HG03280 (cell line): ENCODE measurements around the gene S100A7.
"Not testable (repeated sequence)": the region's sequence is repeated elsewhere in the genome, so short reads cannot be mapped to it uniquely, and the experiment has no call there.

Experiments
- ATAC-seq: cut with Tn5 transposase; IDR thresholded peaks from one replicate; pipeline ENCODE4 v1.9.1; 2021; ENCODE audit warnings: mild to moderate bottlenecking, moderate library complexity; ENCODE audit not compliant: unreplicated experiment

S100A7 gene

DNA sequence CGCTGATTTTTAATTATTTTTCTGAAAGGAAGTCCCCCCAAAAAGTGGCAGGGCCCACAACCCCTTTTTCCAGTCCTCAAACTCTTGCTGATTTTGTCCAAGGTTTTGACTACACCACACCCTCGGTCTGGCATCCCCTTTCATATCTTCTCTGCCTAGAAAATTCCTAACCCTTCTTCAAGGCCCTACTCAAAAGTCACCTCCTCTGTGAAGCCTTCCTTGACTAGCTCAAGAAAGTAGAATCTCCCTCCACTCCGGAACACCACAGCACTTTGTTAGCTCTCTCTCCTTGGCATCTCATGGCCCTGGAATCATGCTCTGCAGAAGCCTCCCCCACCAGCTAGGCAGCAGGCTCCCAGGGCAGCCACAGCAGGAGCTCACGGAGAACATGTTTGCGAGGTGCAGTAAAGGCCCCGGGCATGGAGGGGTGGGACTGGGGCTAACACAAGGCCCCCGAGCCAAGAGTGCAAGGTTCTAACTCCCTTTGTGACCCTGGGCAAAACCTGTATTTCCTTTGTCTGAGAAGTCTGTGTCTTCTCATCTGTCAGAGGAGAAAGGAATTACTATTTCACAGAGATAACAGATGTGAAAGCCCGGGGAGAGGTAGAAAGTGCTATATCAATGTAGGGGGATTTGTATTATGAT, 17.7 kb upstream of the S100A7 start:
- ATAC-seq = no peak

DNA sequence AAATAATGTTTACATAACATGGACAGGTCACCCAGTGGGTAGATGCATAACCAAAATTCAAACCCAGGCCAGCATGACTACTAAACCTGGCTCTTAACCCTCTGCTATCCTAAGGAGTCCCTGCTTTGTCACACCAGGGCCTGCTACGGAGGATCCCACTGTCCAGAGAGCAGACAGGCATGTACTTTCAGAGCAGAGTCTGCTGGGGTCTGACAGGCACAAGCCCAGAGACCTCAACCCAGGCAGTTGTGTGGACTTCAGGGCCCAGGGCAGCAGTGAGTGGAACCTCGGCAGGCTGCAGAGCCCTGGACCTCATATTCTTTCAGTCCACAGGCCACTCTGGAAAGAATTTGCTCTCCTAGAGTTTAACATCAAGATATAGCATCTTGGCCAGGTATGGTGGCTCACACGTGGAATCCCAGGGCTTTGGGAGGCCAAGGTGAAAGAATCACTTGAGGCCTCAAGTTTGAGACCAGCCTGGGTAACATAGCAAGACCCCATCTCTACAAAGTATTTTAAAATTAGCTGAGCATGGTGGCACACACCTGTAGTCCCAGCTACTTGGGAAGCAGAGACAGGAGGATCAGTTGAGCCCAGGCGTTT, 16.1 kb upstream of the S100A7 start:
- ATAC-seq = no peak

DNA sequence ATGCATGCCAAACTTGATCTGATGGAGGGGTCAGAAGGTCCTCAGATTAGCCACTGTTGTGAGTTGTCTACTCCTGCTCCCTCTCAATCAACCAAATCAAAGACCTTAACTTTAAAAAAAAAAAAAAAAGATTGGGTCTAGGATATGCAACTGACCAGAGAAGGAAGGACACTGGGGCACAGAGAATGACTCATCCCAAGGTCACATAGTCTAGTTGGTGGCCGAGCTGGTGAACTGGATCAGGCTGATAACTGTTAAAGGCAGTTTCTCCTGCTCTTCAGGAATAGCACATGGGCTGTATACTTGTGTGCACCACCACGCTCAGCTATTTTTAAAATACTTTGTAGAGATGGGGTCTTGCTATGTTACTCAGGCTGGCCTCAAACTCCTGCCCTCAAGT, 14.8 kb upstream of the S100A7 start:
- no peak for ATAC-seq

DNA sequence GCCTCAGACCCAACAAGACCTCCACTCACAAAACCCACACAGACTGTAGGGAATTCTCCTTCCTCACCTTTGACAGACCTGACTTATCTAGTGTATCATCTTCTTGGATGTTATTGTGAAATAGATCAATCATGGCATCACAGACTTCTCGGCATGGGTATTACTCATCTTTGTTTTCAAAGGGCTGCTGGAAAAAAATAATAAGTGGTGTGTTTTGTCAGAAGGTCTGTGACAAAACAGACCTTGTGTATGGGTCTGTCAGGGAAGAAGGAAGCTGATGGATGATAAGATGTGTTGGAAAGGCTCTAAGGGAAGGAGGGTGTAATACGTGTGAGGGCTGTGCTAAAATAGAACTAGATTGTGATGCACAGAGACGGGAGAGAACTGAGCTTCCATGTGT, 13.9 kb upstream of the S100A7 start:
- ATAC-seq = no peak

DNA sequence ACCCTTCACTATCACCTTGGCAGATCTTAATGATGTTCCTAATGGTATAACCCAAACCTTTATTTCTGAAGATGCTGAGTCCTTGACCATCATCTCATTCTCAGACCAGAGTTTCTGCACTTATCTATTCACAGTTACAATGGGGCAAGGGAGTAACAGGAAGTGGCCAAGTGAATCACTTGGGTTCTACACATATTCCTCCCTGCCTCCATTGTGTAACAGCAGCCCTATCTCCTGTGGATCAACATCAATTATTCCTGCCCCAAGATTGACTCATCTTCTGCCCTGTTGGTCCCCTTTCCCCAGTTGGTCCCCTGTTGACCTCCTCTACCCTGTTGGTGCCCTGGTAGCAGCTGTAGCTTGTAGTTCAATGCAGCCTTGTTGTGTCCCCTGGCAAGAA, 10.3 kb upstream of the S100A7 start:
- no peak for ATAC-seq

DNA sequence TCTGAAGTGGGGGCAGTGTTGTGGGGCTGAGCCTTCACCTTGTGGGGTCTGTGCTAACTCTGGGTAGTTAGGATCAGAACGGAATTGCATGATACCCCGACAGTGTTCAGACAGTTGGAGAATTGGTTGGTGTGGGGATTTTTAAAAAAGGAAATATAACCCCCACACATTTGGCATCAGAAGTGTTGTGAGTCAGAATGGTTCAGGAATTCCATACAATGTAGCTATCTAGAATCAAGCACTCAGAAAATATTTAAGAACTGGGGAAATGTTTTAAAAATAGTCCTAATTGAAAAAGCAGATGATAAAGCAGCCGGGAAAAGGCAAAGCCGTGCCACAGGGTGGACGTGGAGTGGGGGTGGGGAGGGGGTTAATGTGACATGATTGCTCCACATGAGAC, 6.5 kb upstream of the S100A7 start:
- ATAC-seq = no peak

GRCh38 chr1:153465811-153466636, 5.6 kb upstream of the S100A7 start:
- no peak for ATAC-seq

DNA sequence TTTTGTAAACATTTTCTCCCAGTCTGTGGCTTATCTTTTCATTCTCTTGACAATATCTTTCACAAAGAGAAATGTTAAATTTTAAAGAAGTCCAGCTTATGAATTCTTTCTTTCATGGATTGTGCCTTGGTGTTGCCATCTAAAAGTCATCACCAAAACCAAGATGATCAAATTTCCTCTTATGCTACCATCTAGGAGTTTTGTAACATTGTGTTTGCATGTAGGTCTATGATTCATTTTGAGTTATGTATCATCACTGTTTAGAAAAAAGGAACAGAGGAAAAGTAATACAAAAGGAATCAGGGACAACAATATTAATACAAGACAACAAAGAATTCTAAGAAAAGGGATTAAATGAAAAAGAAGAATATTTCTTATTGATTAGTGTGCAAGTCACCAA, 2.3 kb upstream of the S100A7 start:
- not testable (repeated sequence) for ATAC-seq

DNA sequence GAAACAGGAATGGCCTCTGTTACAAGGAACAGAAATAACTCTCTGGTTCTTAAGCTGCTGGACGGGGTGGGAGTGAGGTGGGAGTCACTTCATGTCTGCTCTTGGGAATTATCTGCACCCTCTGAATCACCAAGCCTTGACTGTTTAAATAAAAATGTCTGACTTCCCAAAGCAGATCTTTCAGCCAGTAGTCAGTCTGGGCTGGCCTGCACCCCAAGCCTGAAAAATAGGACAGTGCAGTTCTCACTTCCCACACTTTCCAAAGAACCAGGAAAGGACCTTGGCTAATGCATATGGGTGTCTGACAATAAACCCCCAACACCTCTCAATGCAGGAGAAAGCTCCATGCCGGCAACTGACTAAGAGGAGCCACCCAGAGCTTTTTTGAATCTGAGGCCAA, 796 bp downstream of the S100A7 start:
- no peak for ATAC-seq

GRCh38 chr1:153456396-153456795, 4.1 kb downstream of the S100A7 start:
- no peak for ATAC-seq

DNA sequence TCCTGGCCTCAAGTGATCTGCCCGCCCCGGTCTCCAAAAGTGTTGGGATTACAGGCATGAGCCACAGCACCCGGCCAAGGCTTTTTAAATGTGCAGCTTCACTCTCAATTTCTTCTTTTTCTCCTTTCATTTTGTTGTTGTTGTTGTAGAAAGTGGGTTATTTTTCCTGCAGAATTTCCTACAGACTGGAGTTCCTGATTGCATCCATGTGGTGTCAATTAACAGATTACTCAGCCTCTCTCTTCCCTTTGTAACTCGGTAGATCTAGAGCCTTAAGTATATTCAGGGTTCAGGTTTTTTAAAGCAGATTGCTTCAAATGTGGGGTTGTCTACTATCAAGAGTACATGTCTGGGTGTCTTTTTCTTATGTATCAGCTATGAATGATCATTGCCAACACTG, 11.6 kb downstream of the S100A7 start:
- ATAC-seq = not testable (repeated sequence)

GRCh38 chr1:153447498-153448170, 12.8 kb downstream of the S100A7 start:
- ATAC-seq = no peak

GRCh38 chr1:153444078-153444477, 16.4 kb downstream of the S100A7 start:
- ATAC-seq = no peak

DNA sequence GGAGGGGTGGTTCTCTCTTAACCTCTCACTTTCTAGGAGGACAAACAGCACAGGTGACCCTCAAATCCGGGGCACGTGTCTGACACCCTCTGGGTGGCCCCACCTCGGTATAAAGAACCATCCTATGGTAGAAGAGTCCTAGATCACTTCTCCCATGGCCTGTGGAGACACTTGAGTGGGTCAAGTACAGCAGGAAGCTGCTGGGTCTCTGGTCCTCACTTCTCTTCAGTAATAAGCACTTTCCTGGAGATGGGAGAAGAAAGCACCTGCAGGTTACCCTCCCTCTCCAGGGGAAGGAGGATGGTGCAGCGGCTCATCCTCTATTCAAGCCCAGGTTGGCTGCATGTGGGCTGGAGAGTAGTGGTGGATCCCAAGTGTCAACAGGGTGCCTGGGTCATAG, 17.0 kb downstream of the S100A7 start:
- no peak for ATAC-seq

GRCh38 chr1:153441238-153441755, 19.2 kb downstream of the S100A7 start:
- ATAC-seq = no peak

DNA sequence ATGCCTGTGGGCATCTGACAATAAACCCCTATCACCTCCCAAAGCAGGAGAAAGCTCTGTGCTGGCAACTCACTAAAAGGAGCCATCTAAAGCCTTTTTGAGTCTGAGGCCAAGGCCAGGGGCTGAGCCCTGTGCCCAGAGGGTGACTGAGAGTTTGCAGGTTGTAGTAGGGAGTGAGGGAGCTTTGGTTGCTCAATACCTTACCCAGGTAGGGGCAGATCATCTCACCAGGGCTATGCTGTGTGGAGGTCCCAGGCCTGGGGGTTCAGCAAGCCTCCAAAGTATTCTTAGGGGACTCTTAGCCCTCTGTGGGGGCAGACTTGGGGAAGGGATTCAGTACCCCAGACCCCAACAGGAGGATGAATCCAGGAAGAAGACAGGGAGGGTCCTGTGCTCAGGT, 21.2 kb downstream of the S100A7 start:
- no peak for ATAC-seq

- ATAC-seq = no peak
These were observed 21.9 kb downstream of the S100A7 start for GRCh38 chr1:153438599-153438998.

DNA sequence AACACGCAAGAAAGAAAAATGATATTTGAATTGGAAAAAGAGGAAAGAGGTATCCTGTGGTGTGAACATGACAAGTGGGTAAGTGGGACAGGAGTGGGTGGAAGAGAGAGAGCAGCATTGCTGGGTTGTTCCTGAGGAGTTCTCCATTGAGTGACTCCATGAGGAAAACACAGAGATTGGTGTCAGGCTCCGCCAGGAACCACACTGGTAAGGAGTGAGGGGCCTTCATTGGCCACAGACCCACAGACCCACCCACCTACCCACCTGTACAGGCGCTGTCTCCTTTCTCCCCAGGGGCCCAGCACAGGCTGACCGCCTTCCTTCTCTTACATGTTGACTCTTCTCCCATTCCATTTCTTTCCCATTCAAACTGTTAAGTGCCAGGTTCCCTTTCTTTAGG, 23.2 kb downstream of the S100A7 start:
- ATAC-seq = no peak

- no peak for ATAC-seq
These were observed 25.6 kb downstream of the S100A7 start for GRCh38 chr1:153434746-153435455.

GRCh38 chr1:153432874-153433681, 27.4 kb downstream of the S100A7 start:
- ATAC-seq = no peak
